AG09319 (cell line): ENCODE results near the gene DNAH12.
"Not testable (repeated sequence)": the region's sequence is repeated elsewhere in the genome, so short reads cannot be mapped to it uniquely, and the experiment has no call there.

ENCODE experiments used
- DNase-seq: peaks from one replicate; pipeline ENCODE4 v3.0.0-alpha.2; 2010; ENCODE audit warnings: low read depth; ENCODE audit errors: extremely low read depth
- TF ChIP-seq, protein P1 (sequence below): IDR thresholded peaks from 2 replicates; pipeline ENCODE4 v1.5.1; 2011; ENCODE audit warnings: low read depth, mild to moderate bottlenecking, inconsistent platforms, low read length, moderate library complexity

DNAH12 gene

DNA sequence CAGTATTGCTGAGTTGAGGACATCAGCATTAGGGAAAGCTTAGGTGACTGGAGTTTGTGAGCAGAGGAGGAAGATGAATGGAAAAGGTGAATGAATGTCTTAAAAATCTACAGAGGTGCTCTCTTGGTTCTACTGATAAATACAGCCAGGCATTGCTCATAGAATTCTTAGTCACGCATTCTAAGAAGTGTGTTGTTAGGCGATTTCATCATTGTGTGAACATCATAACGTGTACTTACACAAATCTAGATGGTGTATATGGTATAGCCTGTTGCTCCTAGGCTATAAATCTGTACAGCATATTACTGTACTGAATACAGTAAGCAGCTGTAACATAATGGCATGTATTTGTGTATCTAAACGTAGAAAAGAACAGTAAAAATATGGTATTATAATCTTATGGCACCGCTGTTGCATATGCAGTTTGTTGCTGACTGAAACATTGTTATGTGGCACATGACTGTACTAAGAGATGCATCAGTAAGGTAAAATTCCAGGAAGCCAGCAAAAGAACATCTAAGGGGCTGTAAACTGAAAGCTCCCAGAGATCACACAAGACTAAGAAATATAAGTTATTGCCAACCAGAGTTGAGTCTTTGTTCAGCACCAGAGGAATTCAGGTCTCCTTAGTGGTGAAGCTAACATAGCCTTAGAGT lies 208.7 kb downstream of the DNAH12 start:
- no peak for DNase-seq
- TF ChIP-seq, protein P1, sequence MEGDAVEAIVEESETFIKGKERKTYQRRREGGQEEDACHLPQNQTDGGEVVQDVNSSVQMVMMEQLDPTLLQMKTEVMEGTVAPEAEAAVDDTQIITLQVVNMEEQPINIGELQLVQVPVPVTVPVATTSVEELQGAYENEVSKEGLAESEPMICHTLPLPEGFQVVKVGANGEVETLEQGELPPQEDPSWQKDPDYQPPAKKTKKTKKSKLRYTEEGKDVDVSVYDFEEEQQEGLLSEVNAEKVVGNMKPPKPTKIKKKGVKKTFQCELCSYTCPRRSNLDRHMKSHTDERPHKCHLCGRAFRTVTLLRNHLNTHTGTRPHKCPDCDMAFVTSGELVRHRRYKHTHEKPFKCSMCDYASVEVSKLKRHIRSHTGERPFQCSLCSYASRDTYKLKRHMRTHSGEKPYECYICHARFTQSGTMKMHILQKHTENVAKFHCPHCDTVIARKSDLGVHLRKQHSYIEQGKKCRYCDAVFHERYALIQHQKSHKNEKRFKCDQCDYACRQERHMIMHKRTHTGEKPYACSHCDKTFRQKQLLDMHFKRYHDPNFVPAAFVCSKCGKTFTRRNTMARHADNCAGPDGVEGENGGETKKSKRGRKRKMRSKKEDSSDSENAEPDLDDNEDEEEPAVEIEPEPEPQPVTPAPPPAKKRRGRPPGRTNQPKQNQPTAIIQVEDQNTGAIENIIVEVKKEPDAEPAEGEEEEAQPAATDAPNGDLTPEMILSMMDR: no peak

DNA sequence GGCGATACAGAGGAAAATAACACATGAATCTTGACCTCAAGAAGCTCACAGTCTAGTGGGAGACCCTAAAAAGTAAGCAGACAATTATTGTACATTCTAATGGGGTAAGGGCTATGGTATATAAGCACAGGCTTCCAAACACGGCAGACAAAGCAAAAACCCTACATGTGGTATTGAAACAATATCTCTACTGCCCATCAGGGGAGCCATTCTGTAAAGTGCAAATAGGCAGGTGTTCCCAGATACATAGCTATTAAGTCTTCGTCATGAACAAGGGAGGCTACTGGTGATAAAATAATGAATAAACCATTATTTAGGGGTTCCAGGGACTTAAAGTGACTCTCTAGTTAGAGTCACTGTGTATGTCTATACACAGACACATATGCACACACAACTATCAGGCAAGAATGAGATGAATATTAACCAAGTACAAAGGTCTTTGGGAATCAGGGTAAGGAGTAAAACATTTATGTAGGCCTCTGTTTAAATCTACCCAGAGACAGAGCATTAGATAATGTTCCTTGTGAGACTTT lies 213.0 kb downstream of the DNAH12 start:
- TF ChIP-seq, protein P1: no peak
- DNase-seq: no peak

DNA sequence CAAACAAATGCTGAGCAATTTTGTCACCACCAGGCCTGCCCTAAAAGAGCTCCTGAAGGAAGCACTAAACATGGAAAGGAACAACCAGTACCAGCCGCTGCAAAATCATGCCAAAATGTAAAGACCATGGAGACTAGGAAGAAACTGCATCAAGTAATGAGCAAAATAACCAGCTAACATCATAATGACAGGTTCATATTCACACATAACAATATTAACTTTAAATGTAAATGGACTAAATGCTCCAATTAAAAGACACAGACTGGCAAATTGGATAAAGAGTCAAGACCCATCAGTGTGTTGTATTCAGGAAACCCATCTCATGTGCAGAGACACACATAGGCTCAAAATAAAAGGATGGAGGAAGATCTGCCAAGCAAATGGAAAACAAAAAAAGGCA lies 217.6 kb downstream of the DNAH12 start:
- DNase-seq: not testable (repeated sequence)

DNA sequence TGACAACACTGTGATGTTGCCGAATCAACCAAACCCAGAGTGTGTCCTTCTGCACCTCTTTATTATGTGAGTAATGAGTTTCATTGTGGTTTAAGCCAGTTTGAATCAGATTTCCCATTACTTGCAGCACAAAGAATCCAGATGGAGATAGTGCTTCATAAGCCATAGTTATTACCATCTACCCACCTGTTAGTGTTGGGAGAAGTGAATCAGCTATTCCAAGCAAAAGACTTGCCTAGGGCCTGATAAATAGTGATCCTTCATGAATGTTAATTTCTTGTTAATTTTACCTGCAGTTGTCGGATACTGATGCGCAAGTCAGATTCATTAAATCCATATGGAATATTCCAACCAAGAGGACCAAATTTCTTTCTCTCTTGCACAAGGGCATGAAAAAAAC lies 229.9 kb downstream of the DNAH12 start:
- TF ChIP-seq, protein P1: no peak
- no peak for DNase-seq

DNA sequence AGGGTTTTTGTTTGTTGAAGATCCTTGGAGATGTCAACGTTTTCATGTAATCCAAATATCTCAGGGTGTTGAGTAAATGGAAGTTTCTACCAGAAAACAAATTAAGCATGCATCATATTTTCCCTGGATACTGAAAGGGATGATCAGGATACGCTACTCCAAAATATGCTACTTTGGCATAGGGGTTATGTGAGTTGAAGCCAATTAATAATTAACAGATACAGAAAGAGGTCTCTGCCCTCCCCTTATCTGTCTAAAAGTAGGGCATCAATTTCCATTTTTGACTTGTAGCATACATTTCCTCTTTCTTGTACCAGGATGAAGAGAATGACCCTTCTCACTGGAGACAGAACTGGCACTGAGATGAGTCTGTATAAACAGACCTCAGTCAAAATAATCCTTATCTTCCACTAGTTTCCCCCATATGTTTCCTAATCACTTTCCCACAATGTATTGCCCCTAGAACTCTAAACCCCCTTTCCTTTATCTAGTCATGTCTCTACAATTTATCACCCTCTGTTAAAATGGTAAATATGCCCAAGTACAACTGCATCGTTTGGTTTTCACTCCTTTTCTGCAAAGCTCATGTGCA lies 234.3 kb downstream of the DNAH12 start:
- TF ChIP-seq, protein P1: no peak
- no peak for DNase-seq

DNA sequence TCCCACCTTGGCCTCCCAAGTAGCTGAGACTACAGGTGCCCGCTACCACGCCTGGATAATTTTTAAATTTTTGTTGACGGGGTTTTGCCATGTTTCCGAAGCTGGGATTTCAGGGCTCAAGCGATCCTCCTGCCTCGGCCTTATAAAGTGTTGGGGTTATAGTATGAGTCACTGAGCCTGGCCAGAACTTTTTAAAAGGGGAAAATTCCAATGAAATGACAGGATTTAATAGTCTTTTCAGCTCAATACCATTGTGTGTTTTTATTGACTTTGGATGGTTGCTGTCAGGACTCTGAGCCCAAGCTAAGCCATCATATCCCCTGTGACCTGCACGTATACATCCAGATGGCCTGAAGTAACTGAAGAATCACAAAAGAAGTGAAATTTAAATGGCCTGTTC lies 240.6 kb downstream of the DNAH12 start:
- not testable (repeated sequence) for DNase-seq

DNA sequence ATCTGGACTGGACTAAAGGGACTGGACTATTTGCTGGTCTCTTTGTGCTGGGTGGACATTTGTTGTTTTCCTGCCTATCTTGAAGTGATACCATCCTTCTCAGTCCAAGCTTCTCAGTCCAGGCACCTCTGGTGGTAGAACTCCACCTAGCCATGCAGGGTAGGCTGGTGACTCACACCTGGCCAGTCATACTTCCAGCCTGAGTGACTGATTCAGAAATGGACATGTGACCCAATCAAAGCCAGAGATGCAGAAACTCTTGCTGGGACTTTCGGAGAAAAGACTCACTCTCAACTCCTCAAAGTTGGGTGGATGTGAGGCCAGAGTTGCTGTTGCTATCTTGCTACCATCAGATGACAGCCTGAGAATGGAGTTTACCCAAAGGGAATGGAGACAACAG lies 246.1 kb downstream of the DNAH12 start:
- TF ChIP-seq, protein P1: no peak
- DNase-seq: no peak

DNA sequence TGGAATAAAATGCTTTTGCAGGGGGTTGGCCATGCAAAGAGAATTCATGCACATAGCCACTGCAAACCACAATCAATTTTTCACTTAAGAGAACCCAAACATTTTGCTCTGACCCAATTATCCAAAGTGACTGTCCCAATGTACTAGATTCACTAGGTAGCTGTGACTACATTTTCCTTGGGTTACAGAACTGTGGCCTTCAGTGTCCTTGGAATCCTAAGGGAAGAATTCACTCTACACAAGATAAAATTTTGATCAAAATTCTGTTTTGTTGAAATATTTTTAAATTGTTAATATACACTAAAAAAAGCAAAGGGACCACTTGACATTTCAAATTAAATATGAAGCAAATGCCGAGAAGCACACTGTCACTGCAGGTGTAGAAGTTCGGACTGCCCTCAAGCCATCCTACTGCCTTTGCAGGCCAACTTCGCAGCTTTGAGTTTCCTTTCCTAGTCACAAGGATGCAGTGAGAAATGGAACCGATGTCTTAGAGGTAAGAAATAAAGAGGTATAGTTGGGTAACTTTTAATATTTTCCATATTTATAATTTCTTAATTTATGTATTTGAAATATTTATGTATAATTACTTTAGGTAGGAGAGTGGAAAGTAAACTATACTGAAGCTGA lies 251.1 kb downstream of the DNAH12 start:
- TF ChIP-seq, protein P1: no peak

More for the DNA sequence above, 251.1 kb downstream of the DNAH12 start:
- no peak for DNase-seq
